OCI-LY1 (cell line): ENCODE data around the gene KRT73.

Experiments used
- H2AFZ ChIP-seq: fragments of 200-600 bp; sonication (generic), shearing (Covaris generic); 2 replicates; pipeline ENCODE4 v1.6.0; 2014; ENCODE audit warnings: antibody characterized with exemption, mild to moderate bottlenecking, low read length
- H3F3A ChIP-seq: fragments of 200-600 bp; sonication (generic), shearing (Covaris generic); 2 replicates; pipeline ENCODE4 v1.6.0; 2014; ENCODE audit warnings: mild to moderate bottlenecking, antibody characterized with exemption, low read length, moderate library complexity; ENCODE audit not compliant: insufficient read depth
- H3K27ac ChIP-seq: fragments of 200-600 bp; sonication (generic); 2 replicates; pipeline ENCODE4 v1.5.1; 2014; ENCODE audit warnings: low read length, mixed run types, mild to moderate bottlenecking, low read depth; ENCODE audit not compliant: poor library complexity, severe bottlenecking
- H3K27me3 ChIP-seq: fragments of 200-600 bp; sonication (generic); 2 replicates; pipeline ENCODE4 v1.6.0; 2014; ENCODE audit warnings: antibody characterized with exemption, mild to moderate bottlenecking, low read length, moderate library complexity; ENCODE audit not compliant: insufficient read depth
- H3K36me3 ChIP-seq: fragments of 200-600 bp; sonication (generic); 2 replicates; pipeline ENCODE4 v1.6.1; 2014; ENCODE audit warnings: mild to moderate bottlenecking, antibody characterized with exemption, low read length, moderate library complexity, mixed read lengths; ENCODE audit not compliant: insufficient read depth
- H3K4me1 ChIP-seq: fragments of 200-600 bp; sonication (generic); 2 replicates; pipeline ENCODE4 v1.5.1; 2014; ENCODE audit warnings: mild to moderate bottlenecking, low read length, moderate library complexity; ENCODE audit not compliant: insufficient read depth, severe bottlenecking
- H3K4me2 ChIP-seq: fragments of 200-600 bp; sonication (generic), shearing (Covaris generic); 2 replicates; pipeline ENCODE4 v1.6.1; 2014; ENCODE audit warnings: low read length
- H3K4me3 ChIP-seq: fragments of 200-600 bp; sonication (generic); 2 replicates; pipeline ENCODE4 v1.5.1; 2014; ENCODE audit warnings: low read length, low read depth, mild to moderate bottlenecking, mixed read lengths; ENCODE audit not compliant: poor library complexity, severe bottlenecking
- H3K79me2 ChIP-seq: fragments of 200-600 bp; shearing (Covaris generic); 2 replicates; pipeline ENCODE4 v1.6.1; 2016; ENCODE audit warnings: mixed run types, low read length, mixed read lengths; ENCODE audit not compliant: insufficient read depth
- H3K9ac ChIP-seq: fragments of 200-600 bp; sonication (generic), shearing (Covaris generic); 2 replicates; pipeline ENCODE4 v1.6.1; 2014; ENCODE audit warnings: mild to moderate bottlenecking, low read length, mixed read lengths
- H3K9me2 ChIP-seq: fragments of 200-600 bp; sonication (generic), shearing (Covaris generic); 2 replicates; pipeline ENCODE4 v1.6.1; 2014; ENCODE audit warnings: low read depth, mild to moderate bottlenecking, low read length, mixed read lengths
- H3K9me3 ChIP-seq: fragments of 200-600 bp; shearing (Covaris generic); 2 replicates; pipeline ENCODE4 v1.6.1; 2014; ENCODE audit warnings: low read length, mixed read lengths
- H4K20me1 ChIP-seq: fragments of 200-600 bp; sonication (generic), shearing (Covaris generic); 2 replicates; pipeline ENCODE4 v1.6.0; 2016; ENCODE audit warnings: mild to moderate bottlenecking, low read length; ENCODE audit not compliant: insufficient read depth
- CTCF ChIP-seq: fragments of 200-600 bp; sonication (generic), shearing (Covaris generic); IDR thresholded peaks from 2 replicates; pipeline ENCODE4 v1.5.1; 2017; ENCODE audit warnings: mild to moderate bottlenecking, antibody characterized with exemption, low read length, moderate library complexity, mixed read lengths
- EZH2 ChIP-seq: fragments of 200-600 bp; sonication (generic), shearing (Covaris generic); IDR thresholded peaks from 2 replicates; pipeline ENCODE4 v1.8.0; 2017; ENCODE audit warnings: borderline replicate concordance, mixed run types, mild to moderate bottlenecking, antibody characterized with exemption, low read length, moderate library complexity, mixed read lengths

Gene KRT73

DNA sequence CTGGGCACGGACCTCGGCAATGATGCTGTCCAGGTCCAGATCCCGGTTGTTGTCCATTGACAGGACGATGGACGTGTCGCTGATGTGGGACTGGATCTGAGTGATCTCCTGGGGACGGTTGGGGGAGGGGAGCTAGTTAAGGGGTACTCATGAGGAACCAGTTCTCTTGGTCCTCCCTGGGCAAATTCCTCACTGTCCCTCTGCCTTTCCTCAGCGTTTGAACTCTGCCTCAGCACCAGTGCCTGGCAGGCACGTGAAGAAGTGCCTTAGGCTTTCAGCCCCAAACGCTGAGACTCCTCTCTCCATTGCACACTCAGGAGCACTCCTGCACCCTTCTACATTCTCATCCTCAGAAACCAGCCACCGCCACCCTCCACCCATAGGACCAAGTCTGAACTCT lies 26.8 kb downstream of the KRT73 start:
- Histone ChIP-seq H3K9me2 (no peaks in the 10 kb centered on the region), H3K9me3 (no peaks in the 10 kb centered on the region), H3K27ac (no peak overlapping the region), H3K27me3 (no peaks in the 10 kb centered on the region), H3K4me1 (no peaks in the 10 kb centered on the region), H3K9ac (no peak overlapping the region), H3K4me2 (no peak overlapping the region), H4K20me1 (no peaks in the 10 kb centered on the region), H3K4me3 (no peak overlapping the region), H3K79me2 (no peaks in the 10 kb centered on the region), H3F3A (no peaks in the 10 kb centered on the region), H3K36me3 (no peaks in the 10 kb centered on the region), H2AFZ (no peak overlapping the region)
- TF ChIP-seq EZH2 (no peak), CTCF (no peak)

- TF ChIP-seq CTCF (no peak), EZH2 (no peak)
- no peaks in the 10 kb centered on the region for H3K9me2 ChIP-seq
- H3K79me2 ChIP-seq, result no peaks in the 10 kb centered on the region
- no peaks in the 10 kb centered on the region for H4K20me1 ChIP-seq
- no peak overlapping the region for H3K27ac ChIP-seq
- no peak overlapping the region for H3K4me3 ChIP-seq
- no peak overlapping the region for H3K4me2 ChIP-seq
- H3K36me3 ChIP-seq, result no peaks in the 10 kb centered on the region
- H3K9me3 ChIP-seq, result no peaks in the 10 kb centered on the region
- no peaks in the 10 kb centered on the region for H3K27me3 ChIP-seq
- no peaks in the 10 kb centered on the region for H3F3A ChIP-seq
- no peak overlapping the region for H3K9ac ChIP-seq
- H2AFZ ChIP-seq, result no peak overlapping the region
- no peaks in the 10 kb centered on the region for H3K4me1 ChIP-seq
Measured at GRCh38 chr12:52590021-52590420, 28.3 kb downstream of the KRT73 start.

DNA sequence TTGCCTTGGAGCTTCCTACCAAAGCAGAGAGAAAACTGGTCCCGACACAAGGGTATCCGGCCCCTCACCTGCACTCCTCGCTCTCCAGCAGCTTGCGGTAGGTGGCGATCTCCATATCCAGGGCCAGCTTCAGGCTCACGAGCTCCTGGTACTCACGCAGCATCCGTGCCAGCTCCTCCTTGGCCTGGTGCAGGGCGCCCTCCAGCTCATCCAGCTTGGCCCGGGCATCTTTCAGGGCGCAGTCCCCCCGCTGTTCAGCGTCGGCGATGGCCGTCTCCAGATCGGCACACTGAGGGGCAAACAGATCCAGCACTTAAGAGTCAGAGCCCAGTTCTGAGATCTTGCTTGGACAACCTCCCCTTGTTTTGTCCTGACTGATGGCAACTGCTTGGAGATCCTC lies 30.8 kb downstream of the KRT73 start:
- no peak for TF ChIP-seq EZH2
- TF ChIP-seq CTCF, result no peak
- Histone ChIP-seq H3K27ac (no peak overlapping the region), H3K9me3 (no peaks in the 10 kb centered on the region), H4K20me1 (no peaks in the 10 kb centered on the region), H3K4me2 (no peak overlapping the region), H2AFZ (no peak overlapping the region), H3K27me3 (no peaks in the 10 kb centered on the region), H3K36me3 (no peaks in the 10 kb centered on the region), H3F3A (no peaks in the 10 kb centered on the region), H3K4me3 (no peak overlapping the region), H3K4me1 (no peaks in the 10 kb centered on the region), H3K9ac (no peak overlapping the region), H3K9me2 (no peaks in the 10 kb centered on the region), H3K79me2 (no peaks in the 10 kb centered on the region)
